ENCODE measurements around the gene RAP1GAP2.

The RAP1GAP2 gene

GRCh38 chr17:2962729-2963128, 166.5 kb downstream of the RAP1GAP2 start:
- DNase-seq (ENCODE audit: insufficient read length, low spot score) = no peak
- no peak for FAIRE-seq

DNA sequence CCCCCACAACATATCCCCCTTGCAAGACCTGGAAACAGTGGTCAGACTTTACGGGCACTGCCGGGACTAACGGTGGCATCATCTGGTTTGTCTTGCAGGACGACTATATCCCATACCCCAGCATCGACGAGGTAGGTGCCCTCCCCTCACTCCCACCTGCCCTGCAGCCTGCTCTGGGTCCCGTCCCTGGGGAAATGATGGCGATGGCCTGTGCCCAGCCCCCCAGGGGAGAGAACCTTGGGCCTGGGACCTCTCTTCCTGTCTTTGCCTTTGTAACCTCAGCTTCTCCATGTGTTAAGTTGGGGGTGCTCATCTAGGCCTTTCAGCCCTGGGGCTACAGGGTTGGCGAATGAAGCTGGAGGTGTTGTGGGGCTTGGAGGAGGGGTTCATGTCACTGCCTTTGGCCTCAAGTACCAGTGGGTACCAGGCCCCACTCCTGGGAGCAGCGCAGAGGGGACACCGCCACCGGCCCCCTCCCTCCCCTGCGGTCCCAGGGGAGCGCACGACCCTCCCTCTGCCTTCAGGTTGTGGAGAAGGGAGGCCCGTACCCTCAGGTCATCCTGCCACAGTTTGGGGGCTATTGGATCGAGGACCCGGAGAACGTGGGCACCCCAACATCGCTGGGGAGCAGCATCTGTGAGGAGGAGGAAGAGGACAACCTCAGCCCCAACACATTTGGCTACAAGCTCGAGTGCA, 167.2 kb downstream of the RAP1GAP2 start:
- no peak for FAIRE-seq
- DNase-seq (ENCODE audit: insufficient read length, low spot score) = no peak

DNA sequence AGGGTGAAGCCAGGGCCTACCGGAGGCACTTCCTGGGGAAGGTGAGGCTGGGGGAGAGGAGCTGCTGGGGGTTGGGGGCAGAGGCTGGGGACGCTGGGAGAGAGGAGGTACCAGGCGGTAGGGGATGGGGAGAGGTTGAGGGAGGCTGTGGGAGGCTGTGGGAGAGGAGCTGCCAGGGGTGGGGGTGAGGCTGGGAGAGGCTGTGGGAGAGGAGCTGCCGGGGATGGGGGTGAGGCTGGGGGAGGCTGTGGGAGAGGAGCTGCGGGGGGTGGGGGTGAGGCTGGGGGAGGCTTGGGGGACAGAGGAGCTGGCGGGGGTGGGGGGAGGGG, 167.8 kb downstream of the RAP1GAP2 start:
- no peak for FAIRE-seq
- no peak for DNase-seq (ENCODE audit: insufficient read length, low spot score)

GRCh38 chr17:2964370-2964769, 168.1 kb downstream of the RAP1GAP2 start:
- FAIRE-seq (no peak), DNase-seq (ENCODE audit: insufficient read length, low spot score) (no peak)

- FAIRE-seq = no peak
- no peak for DNase-seq (ENCODE audit: insufficient read length, low spot score)
Measured at GRCh38 chr17:2964831-2965230, 168.6 kb downstream of the RAP1GAP2 start.

GRCh38 chr17:2965621-2966595, 169.7 kb downstream of the RAP1GAP2 start:
- no peak for FAIRE-seq
- no peak for DNase-seq (ENCODE audit: insufficient read length, low spot score)

DNA sequence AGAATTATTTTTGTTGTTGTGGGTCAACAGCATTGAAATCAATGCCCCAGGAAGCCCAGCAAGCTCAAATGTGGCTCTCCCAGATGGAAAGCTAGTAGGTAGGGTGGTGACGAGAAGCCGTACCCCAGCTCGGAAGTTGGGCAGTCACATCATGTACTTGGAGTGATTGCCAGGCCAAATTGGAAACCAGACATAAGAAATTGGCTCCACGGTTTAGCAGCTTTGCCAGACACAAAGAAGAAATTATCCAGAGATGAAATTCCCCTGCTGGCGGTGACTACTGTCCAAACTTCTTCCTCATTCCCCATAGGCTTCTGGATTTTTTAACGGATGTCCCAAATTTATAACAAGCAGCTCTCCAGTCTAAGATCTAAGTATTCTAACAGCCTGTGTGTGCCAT, 171.3 kb downstream of the RAP1GAP2 start:
- no peak for FAIRE-seq
- no peak for DNase-seq (ENCODE audit: insufficient read length, low spot score)

- DNase-seq (ENCODE audit: insufficient read length, low spot score) (no peak), FAIRE-seq (no peak)
Measured at GRCh38 chr17:2971851-2972250, 175.6 kb downstream of the RAP1GAP2 start.

DNA sequence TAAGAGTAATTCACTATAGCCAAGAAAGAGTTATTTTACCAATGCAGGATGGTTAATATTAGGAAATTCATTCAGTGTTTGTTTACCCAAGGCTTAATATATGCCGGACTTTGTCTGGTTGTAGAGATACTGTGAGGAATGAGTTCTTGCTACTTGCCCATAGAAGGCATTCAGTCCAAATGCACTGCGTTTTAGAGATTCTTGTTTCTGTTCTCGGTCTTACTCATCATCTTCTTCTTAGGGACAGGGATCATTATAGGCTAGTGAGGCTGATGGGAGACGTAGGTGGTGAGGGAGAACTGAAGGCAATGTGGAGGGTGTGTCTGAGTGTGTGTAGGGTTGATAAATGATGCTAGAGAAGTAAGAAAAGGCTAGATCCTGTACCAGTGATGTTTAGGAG, 176.5 kb downstream of the RAP1GAP2 start:
- no peak for DNase-seq (ENCODE audit: insufficient read length, low spot score)
- FAIRE-seq = no peak

- DNase-seq (ENCODE audit: insufficient read length, low spot score) (no peak), FAIRE-seq (no peak)
Measured at GRCh38 chr17:2974347-2974746, 178.1 kb downstream of the RAP1GAP2 start.

- FAIRE-seq (no peak), DNase-seq (ENCODE audit: insufficient read length, low spot score) (no peak)
Measured at GRCh38 chr17:2975469-2975958, 179.3 kb downstream of the RAP1GAP2 start.

DNA sequence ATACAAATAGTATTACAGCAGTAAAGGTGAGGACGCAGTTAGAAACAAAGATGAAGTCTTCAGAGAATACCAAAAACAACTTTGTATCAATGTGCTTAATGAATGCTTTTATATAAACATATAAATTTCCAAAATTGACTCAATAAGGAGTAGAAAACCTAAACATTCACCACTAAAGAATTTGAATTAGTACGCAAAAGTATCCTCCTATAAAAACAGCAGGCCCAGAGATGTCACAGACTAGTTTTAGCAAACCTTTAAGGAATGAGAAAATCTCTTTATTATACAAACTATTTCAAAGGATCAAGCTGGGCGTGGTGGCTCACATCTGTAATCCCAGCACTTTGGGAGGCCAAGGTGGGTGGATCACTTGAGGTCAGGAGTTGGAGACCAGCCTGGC, 180.9 kb downstream of the RAP1GAP2 start:
- no peak for FAIRE-seq
- DNase-seq (ENCODE audit: insufficient read length, low spot score) = no peak

DNA sequence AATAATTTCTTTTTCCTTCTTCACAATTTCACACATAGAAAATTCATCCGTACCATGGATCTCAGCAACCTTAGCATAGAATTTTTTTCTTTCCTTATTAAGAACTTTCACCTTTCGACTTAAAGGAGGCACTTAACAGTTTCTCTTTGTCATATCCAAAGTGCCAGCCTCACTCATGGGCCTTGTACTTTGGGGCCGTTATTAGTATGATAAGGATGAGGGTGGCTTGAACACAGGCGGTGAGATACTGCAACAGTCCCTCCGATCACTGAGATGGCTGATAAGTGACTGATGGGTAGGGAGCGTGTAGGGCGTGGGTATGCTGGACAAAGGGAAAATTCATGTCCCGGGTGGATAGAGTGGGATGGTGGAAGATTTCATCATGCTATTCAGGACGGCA, 181.9 kb downstream of the RAP1GAP2 start:
- FAIRE-seq = no peak
- no peak for DNase-seq (ENCODE audit: insufficient read length, low spot score)

DNA sequence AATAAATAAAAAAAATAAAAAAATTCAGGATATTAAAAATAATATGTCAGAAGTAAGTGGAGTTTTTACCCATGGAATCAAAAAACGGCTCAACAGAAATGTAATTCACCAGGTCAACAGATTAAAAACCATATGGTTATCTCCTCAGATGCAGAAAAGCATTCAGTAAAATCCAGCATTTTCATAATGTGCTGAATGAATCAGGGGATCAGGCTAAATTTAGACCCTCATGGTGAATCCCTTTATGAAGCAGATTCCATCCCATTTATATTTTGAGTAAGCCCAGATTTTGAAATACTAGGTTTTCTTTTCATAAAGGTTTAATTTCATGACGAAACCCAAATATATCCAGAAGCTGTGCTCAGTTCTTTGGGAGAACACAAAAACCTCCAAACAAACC, 182.8 kb downstream of the RAP1GAP2 start:
- FAIRE-seq (no peak), DNase-seq (ENCODE audit: insufficient read length, low spot score) (no peak)

DNA sequence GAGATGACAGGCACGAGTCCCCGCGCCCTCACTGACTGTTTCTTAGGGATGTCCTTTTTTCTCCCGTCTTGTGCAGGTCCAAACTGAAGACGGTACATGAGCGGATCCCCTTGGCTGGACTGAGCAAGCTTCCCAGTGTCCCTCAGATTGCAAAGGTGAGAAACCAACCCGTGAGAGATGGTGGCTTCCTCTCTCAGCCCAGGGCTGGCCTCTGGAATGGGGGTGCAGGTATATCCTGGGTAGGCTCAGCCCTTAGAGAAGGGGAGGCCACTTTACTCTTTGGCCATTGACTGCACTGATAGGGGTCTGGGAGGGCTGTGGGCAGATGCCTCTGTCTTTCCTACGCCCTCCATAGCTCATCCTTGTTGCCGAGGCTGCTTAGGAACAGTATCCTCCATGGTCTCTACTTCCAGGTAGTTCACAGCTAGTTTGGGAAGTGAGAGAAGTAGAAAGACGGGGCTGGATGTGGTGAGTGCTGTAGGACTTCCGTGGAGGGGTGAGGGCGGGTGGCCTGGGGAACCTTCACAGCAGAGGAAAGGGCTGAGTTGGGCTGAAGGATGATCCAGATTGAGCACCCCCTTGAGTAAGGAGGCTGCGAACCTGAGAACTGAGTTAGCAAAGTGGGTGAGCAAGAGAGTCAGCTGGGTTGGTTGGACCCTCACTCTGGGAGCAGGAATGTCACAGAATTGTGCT, 184.1 kb downstream of the RAP1GAP2 start:
- FAIRE-seq = no peak
- DNase-seq (ENCODE audit: insufficient read length, low spot score) = no peak

DNA sequence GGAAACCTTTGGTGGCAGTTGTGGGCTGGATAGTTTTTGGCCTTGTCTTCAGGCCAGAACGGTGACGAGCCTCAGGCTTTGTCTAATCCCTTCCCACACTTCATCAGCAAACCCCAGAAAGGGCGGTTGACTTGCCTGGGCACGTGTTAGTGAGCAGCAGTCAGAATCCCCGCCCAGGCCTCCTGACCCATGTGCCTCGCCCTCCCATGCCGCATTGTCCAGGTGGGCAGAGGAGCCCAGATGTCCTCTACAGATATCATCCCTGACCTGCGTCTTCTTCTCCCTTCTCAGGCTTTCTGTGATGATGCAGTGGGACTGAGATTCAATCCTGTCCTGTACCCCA, 184.6 kb downstream of the RAP1GAP2 start:
- DNase-seq (ENCODE audit: insufficient read length, low spot score) (no peak), FAIRE-seq (no peak)

DNA sequence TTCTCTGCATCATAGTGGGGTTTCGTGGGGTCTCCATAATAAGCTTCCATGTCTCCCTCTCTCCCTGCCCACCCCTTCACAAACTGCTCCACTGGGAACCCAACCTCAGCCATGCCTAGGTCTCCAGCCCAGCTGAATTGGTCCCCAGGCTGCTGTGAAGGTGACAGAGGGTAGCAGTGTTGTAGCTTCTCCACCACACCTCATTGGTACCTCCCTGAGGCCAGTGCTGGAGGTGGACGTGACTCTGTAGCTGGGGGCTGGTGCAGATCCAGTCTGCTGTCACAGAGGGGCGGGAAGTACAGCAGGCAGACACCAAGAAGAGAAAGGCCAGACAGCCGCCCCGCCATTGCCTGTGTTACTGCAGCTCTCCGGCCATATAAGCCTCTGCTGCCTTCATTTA, 185.1 kb downstream of the RAP1GAP2 start:
- no peak for FAIRE-seq

DNA sequence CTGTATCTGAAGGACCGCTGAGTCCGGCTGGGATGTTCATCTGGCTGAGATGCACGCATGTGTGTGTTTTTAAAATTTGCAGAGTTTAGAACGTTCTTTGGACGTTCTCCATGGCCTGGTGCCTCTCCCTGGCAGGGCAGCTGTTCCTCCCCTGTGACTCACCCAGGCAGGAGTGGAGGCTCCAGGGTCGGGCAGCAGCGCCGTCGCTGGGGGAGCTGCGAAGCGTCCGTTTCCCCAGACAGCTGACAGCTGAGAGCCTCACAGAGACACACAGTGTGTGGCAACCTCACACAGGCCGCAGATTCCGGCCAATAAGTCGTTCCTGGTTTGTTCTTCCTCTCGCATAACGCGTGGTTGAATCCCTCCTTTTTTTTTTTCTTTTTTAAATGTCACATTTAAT, 186.6 kb downstream of the RAP1GAP2 start:
- DNase-seq (ENCODE audit: insufficient read length, low spot score) (no peak), FAIRE-seq (no peak)

More for the DNA sequence above, 185.1 kb downstream of the RAP1GAP2 start:
- no peak for DNase-seq (ENCODE audit: insufficient read length, low spot score)

DNA sequence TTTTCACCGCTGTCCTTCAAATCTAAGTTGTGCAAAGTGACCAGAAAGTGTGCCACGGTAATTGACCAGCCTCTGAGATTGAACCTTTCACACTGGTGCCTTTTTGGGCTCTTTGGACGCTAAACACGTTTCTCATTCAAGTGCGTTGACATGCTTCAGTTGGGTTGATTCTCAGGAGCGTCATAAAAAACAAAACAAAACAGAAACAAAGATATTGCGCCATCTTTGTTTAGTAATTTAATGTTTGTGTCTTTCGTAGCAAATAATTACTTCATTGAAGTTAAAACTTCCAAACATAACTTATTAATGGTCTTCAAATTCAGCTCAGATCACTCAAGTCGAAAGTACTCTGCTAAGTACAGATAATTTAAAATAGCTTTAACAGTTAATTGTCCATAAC, 187.0 kb downstream of the RAP1GAP2 start:
- DNase-seq (ENCODE audit: insufficient read length, low spot score) (no peak), FAIRE-seq (no peak)

GRCh38 chr17:2985318-2985717, 189.1 kb downstream of the RAP1GAP2 start:
- FAIRE-seq (no peak), DNase-seq (ENCODE audit: insufficient read length, low spot score) (no peak)

GRCh38 chr17:2986925-2987324, 190.7 kb downstream of the RAP1GAP2 start:
- FAIRE-seq (no peak), DNase-seq (ENCODE audit: insufficient read length, low spot score) (no peak)

Data from GM19239 (cell line).